Endothelial cell of umbilical vein (primary cell): Measurements from ENCODE around the gene CLEC4D.

ENCODE experiments used
- EZH2 ChIP-seq: IDR thresholded peaks from 2 replicates; pipeline ENCODE4 v1.6.1; 2012; ENCODE audit warnings: borderline replicate concordance, low read depth, mild to moderate bottlenecking, moderate library complexity, low read length, inconsistent platforms; ENCODE audit not compliant: severe bottlenecking
- FOS ChIP-seq: IDR thresholded peaks from 2 replicates; pipeline ENCODE4 v1.6.1; 2011; ENCODE audit warnings: mild to moderate bottlenecking, low read length, moderate library complexity, borderline replicate concordance; ENCODE audit not compliant: insufficient read depth
- JUN ChIP-seq: IDR thresholded peaks from 2 replicates; pipeline ENCODE4 v1.6.1; 2011; ENCODE audit warnings: borderline replicate concordance, low read depth; ENCODE audit not compliant: insufficient read length, insufficient read depth
- MYC ChIP-seq: IDR thresholded peaks from one replicate; pipeline ENCODE4 v1.6.1; 2011; ENCODE audit warnings: mild to moderate bottlenecking, low read depth, low read length
- POLR2A ChIP-seq: IDR thresholded peaks from 2 replicates; pipeline ENCODE4 v1.6.1; 2012; ENCODE audit warnings: low read depth, mild to moderate bottlenecking, control low read depth, low read length
- TF ChIP-seq, protein P1 (sequence below), 2 donors: IDR thresholded peaks; 1 replicate in 1 of 2; 2 replicates in 1 of 2; pipeline ENCODE4 v1.5.1; 2011; ENCODE audit warnings: low read length in 2 of 2, mild to moderate bottlenecking in 2 of 2, moderate library complexity in 2 of 2, control low read depth in 1 of 2, inconsistent platforms in 1 of 2, low read depth in 1 of 2; ENCODE audit not compliant: insufficient read depth in 1 of 2; ENCODE audit errors: extremely low read depth in 1 of 2
- TF ChIP-seq, protein P2 (sequence below): IDR thresholded peaks from 2 replicates; pipeline ENCODE4 v1.6.1; 2011; ENCODE audit not compliant: insufficient read depth, insufficient read length

GRCh38 chr12:8508910-8509841 is 4.1 kb upstream of the CLEC4D start:
- no peak for TF ChIP-seq EZH2
- no peak for TF ChIP-seq JUN
- TF ChIP-seq, protein P1, sequence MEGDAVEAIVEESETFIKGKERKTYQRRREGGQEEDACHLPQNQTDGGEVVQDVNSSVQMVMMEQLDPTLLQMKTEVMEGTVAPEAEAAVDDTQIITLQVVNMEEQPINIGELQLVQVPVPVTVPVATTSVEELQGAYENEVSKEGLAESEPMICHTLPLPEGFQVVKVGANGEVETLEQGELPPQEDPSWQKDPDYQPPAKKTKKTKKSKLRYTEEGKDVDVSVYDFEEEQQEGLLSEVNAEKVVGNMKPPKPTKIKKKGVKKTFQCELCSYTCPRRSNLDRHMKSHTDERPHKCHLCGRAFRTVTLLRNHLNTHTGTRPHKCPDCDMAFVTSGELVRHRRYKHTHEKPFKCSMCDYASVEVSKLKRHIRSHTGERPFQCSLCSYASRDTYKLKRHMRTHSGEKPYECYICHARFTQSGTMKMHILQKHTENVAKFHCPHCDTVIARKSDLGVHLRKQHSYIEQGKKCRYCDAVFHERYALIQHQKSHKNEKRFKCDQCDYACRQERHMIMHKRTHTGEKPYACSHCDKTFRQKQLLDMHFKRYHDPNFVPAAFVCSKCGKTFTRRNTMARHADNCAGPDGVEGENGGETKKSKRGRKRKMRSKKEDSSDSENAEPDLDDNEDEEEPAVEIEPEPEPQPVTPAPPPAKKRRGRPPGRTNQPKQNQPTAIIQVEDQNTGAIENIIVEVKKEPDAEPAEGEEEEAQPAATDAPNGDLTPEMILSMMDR (IDR thresholded peaks at IDR 0.05; ENCODE audit: extremely low read depth in 1 of 2, insufficient read depth in 1 of 2, low read depth in 1 of 2, low read length in 2 of 2): no peak
- TF ChIP-seq POLR2A: no peak
- TF ChIP-seq, protein P2, sequence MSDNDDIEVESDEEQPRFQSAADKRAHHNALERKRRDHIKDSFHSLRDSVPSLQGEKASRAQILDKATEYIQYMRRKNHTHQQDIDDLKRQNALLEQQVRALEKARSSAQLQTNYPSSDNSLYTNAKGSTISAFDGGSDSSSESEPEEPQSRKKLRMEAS: no peak
- no peak for TF ChIP-seq MYC
- TF ChIP-seq FOS: no peak
